ENCODE results near the gene EXOC2.

The EXOC2 gene

DNA sequence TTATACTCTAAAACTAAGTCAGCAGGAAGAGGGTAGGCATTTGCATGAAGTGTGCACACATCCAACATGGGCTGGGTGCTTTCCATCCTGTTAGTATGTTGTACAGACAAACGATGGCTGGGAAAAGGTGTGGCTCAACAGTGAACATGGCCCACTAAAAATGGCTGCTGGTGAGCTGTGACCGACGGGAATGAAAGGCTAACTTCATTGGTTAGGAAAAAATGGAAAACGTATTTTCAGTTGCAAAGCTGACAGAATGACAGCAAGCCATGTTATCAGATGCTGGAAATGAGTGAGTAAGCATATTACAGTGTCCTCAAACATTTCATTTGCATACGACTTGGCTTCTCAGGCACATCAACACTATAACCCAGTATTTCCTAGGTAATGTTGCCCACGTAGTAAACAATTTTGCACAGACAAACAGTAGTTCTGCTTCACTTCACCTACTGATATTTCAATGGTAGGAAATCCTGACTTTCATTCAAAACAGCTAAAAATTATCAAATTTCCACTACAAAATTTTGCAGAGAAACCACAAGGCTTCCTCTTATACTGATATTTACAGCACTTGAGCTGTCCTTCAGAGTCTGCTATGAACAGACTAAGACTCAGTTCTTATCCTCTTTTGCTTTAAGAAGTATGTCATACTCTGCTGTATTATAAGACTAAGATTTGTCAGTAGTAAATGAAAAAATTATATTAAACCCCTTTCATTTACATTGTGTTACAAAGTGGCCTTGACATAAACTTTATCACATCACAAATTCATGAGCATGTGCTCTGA, 202.5 kb downstream of the EXOC2 start:
- Histone ChIP-seq H3K9ac (ENCODE audit: low read depth, low read length) (no peak overlapping the region), H2AFZ (ENCODE audit: low read depth, low read length) (no peak overlapping the region), H3K27me3 (ENCODE audit: insufficient read depth, low read length, poor library complexity) (no peaks in the 10 kb centered on the region), H3K4me3 (ENCODE audit: low read depth in 1 of 2, low read length in 2 of 2) (no peak overlapping the region), H3K4me1 (ENCODE audit: insufficient read depth, low read length) (peaks cover 17% of the 10 kb centered on the region), H4K20me1 (ENCODE audit: insufficient read depth, low read length) (no peaks in the 10 kb centered on the region), H3K4me2 (ENCODE audit: insufficient read depth, low read length) (no peak overlapping the region), H3K79me2 (ENCODE audit: insufficient read depth, low read length) (no peaks in the 10 kb centered on the region), H3K9me3 (ENCODE audit: insufficient read depth, low read length, severe bottlenecking) (no peaks in the 10 kb centered on the region), H3K36me3 (ENCODE audit: insufficient read depth, low read length) (peaks cover 10% of the 10 kb centered on the region), H3K27ac (ENCODE audit: low read length) (no peak overlapping the region)
- ATAC-seq (ENCODE audit: insufficient read depth, low read depth), result no peak
- no peak for DNase-seq
- TF ChIP-seq, protein P1, sequence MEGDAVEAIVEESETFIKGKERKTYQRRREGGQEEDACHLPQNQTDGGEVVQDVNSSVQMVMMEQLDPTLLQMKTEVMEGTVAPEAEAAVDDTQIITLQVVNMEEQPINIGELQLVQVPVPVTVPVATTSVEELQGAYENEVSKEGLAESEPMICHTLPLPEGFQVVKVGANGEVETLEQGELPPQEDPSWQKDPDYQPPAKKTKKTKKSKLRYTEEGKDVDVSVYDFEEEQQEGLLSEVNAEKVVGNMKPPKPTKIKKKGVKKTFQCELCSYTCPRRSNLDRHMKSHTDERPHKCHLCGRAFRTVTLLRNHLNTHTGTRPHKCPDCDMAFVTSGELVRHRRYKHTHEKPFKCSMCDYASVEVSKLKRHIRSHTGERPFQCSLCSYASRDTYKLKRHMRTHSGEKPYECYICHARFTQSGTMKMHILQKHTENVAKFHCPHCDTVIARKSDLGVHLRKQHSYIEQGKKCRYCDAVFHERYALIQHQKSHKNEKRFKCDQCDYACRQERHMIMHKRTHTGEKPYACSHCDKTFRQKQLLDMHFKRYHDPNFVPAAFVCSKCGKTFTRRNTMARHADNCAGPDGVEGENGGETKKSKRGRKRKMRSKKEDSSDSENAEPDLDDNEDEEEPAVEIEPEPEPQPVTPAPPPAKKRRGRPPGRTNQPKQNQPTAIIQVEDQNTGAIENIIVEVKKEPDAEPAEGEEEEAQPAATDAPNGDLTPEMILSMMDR (IDR thresholded peaks at IDR 0.05; ENCODE audit: borderline replicate concordance, extremely low read depth, low read length, poor library complexity, severe bottlenecking), result no peak
- TF ChIP-seq EZH2 (IDR thresholded peaks at IDR 0.05; ENCODE audit: borderline replicate concordance, low read depth, low read length, severe bottlenecking), result no peak

GRCh38 chr6:489762-490161, 203.2 kb downstream of the EXOC2 start:
- DNase-seq (no peak), ATAC-seq (ENCODE audit: insufficient read depth, low read depth) (no peak)
- H3K9me3 ChIP-seq (ENCODE audit: insufficient read depth, low read length, severe bottlenecking), result no peaks in the 10 kb centered on the region
- H3K4me2 ChIP-seq (ENCODE audit: insufficient read depth, low read length), result no peak overlapping the region
- no peak for TF ChIP-seq EZH2 (IDR thresholded peaks at IDR 0.05; ENCODE audit: borderline replicate concordance, low read depth, low read length, severe bottlenecking)
- TF ChIP-seq, protein P1 (IDR thresholded peaks at IDR 0.05; ENCODE audit: borderline replicate concordance, extremely low read depth, low read length, poor library complexity, severe bottlenecking), result no peak
- no peaks in the 10 kb centered on the region for H3K79me2 ChIP-seq (ENCODE audit: insufficient read depth, low read length)
- H3K27ac ChIP-seq (ENCODE audit: low read length), result no peak overlapping the region
- no peak overlapping the region for H2AFZ ChIP-seq (ENCODE audit: low read depth, low read length)
- H3K36me3 ChIP-seq (ENCODE audit: insufficient read depth, low read length), result peaks cover 11% of the 10 kb centered on the region
- no peak overlapping the region for H3K9ac ChIP-seq (ENCODE audit: low read depth, low read length)
- H3K4me1 ChIP-seq (ENCODE audit: insufficient read depth, low read length), result peaks cover 17% of the 10 kb centered on the region
- H4K20me1 ChIP-seq (ENCODE audit: insufficient read depth, low read length), result no peaks in the 10 kb centered on the region
- H3K4me3 ChIP-seq (ENCODE audit: low read depth in 1 of 2, low read length in 2 of 2), result no peak overlapping the region
- H3K27me3 ChIP-seq (ENCODE audit: insufficient read depth, low read length, poor library complexity), result no peaks in the 10 kb centered on the region

- Histone ChIP-seq H3K4me3 (ENCODE audit: low read depth in 1 of 2, low read length in 2 of 2) (no peak overlapping the region), H3K4me1 (ENCODE audit: insufficient read depth, low read length) (peaks cover 17% of the 10 kb centered on the region), H4K20me1 (ENCODE audit: insufficient read depth, low read length) (no peaks in the 10 kb centered on the region), H2AFZ (ENCODE audit: low read depth, low read length) (no peak overlapping the region), H3K27me3 (ENCODE audit: insufficient read depth, low read length, poor library complexity) (no peaks in the 10 kb centered on the region), H3K36me3 (ENCODE audit: insufficient read depth, low read length) (peaks cover 15% of the 10 kb centered on the region), H3K79me2 (ENCODE audit: insufficient read depth, low read length) (no peaks in the 10 kb centered on the region), H3K27ac (ENCODE audit: low read length) (no peak overlapping the region), H3K4me2 (ENCODE audit: insufficient read depth, low read length) (no peak overlapping the region), H3K9me3 (ENCODE audit: insufficient read depth, low read length, severe bottlenecking) (no peaks in the 10 kb centered on the region), H3K9ac (ENCODE audit: low read depth, low read length) (no peak overlapping the region)
- TF ChIP-seq EZH2 (IDR thresholded peaks at IDR 0.05; ENCODE audit: borderline replicate concordance, low read depth, low read length, severe bottlenecking), result no peak
- TF ChIP-seq, protein P1 (IDR thresholded peaks at IDR 0.05; ENCODE audit: borderline replicate concordance, extremely low read depth, low read length, poor library complexity, severe bottlenecking), result no peak
- ATAC-seq (ENCODE audit: insufficient read depth, low read depth) (no peak), DNase-seq (no peak)
These were observed 203.9 kb downstream of the EXOC2 start for GRCh38 chr6:489001-489400.
